Measurements from ENCODE around the gene ANP32A. TPM values are rescaled to one million over a fixed set of nuclear protein-coding genes. Genes with fewer than 3 reads are reported as not detected.

The ANP32A gene
- total RNA-seq, 1 donor from 2014 or later, result 129 TPM

GRCh38 chr15:68734881-68735280, 85.8 kb downstream of the ANP32A start:
- Histone ChIP-seq H3K9me3 (no peaks in the 10 kb centered on the region), H3K4me1 (peaks cover 17% of the 10 kb centered on the region), H3K4me3 (no peak overlapping the region), H3K27ac (no peak overlapping the region), H3K27me3 (ENCODE audit: low read depth) (no peaks in the 10 kb centered on the region), H3K36me3 (no peaks in the 10 kb centered on the region)
- intact Hi-C loops (cut with DNase I), result no loop called here
- no peak for ATAC-seq
- TF ChIP-seq CTCF (IDR thresholded peaks at IDR 0.05), result no peak
- DNase-seq, result no peak

- DNase-seq (no peak), ATAC-seq (no peak)
- peaks cover 19% of the 10 kb centered on the region for H3K4me1 ChIP-seq
- H3K9me3 ChIP-seq, result no peaks in the 10 kb centered on the region
- no peak overlapping the region for H3K27ac ChIP-seq
- H3K36me3 ChIP-seq, result no peaks in the 10 kb centered on the region
- intact Hi-C loops (cut with DNase I), result no loop called here
- H3K4me3 ChIP-seq, result no peak overlapping the region
- H3K27me3 ChIP-seq (ENCODE audit: low read depth), result no peaks in the 10 kb centered on the region
- TF ChIP-seq CTCF (IDR thresholded peaks at IDR 0.05), result no peak
Observed at GRCh38 chr15:68734352-68734751, 86.3 kb downstream of the ANP32A start.

- peaks cover 19% of the 10 kb centered on the region for H3K4me1 ChIP-seq
- no peak overlapping the region for H3K4me3 ChIP-seq
- DNase-seq (no peak), ATAC-seq (no peak)
- H3K27me3 ChIP-seq (ENCODE audit: low read depth), result no peaks in the 10 kb centered on the region
- intact Hi-C loops (cut with DNase I), result no loop called here
- H3K9me3 ChIP-seq, result no peaks in the 10 kb centered on the region
- H3K27ac ChIP-seq, result no peak overlapping the region
- TF ChIP-seq CTCF (IDR thresholded peaks at IDR 0.05), result no peak
- no peaks in the 10 kb centered on the region for H3K36me3 ChIP-seq
Observed at GRCh38 chr15:68733666-68734065, 87.0 kb downstream of the ANP32A start.

GRCh38 chr15:68732451-68732850, 88.2 kb downstream of the ANP32A start:
- TF ChIP-seq CTCF (IDR thresholded peaks at IDR 0.05), result no peak
- Histone ChIP-seq H3K27me3 (ENCODE audit: low read depth) (no peaks in the 10 kb centered on the region), H3K27ac (no peak overlapping the region), H3K4me1 (peaks cover 19% of the 10 kb centered on the region), H3K9me3 (no peaks in the 10 kb centered on the region), H3K36me3 (no peaks in the 10 kb centered on the region), H3K4me3 (no peak overlapping the region)
- ATAC-seq (no peak), DNase-seq (no peak)
- intact Hi-C loops (cut with DNase I), result no loop called here

- no peak for TF ChIP-seq CTCF (IDR thresholded peaks at IDR 0.05)
- H3K4me1 ChIP-seq, result peaks cover 19% of the 10 kb centered on the region
- ATAC-seq (peak; percentile 5 to 8), DNase-seq (no peak)
- intact Hi-C loops (cut with DNase I), result no loop called here
- H3K27me3 ChIP-seq (ENCODE audit: low read depth), result no peaks in the 10 kb centered on the region
- H3K4me3 ChIP-seq, result no peak overlapping the region
- peak overlapping the region; percentile 18 for H3K27ac ChIP-seq
- no peaks in the 10 kb centered on the region for H3K9me3 ChIP-seq
- H3K36me3 ChIP-seq, result no peaks in the 10 kb centered on the region
Observed at GRCh38 chr15:68730976-68731897, 89.5 kb downstream of the ANP32A start.
